ENCODE measurements around the gene AKT3.

DNA sequence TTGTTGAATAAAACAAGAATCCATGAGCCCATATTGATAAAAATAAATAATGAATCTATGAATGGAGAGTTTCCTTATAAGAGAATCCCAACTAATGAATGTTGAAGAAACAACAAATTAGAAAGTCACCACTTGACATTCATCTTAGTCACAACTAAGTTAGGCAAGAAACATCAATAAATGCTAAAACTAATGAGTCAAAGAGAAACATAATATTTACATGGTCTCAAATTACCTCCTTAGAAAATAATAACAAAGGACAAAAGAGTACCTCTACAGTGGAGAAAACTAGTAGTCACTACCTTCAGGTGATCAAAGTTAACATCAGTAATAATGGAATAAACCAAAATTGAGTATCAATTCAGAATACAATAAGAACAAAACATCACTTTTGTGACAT is 93.5 kb downstream of the AKT3 start:
- no peak for TF ChIP-seq POLR2A (IDR thresholded peaks at IDR 0.05; ENCODE audit: low read depth, low read length)
- TF ChIP-seq POLR2AphosphoS5 (IDR thresholded peaks at IDR 0.05; ENCODE audit: low read depth, low read length): no peak
- TF ChIP-seq PAX5 (IDR thresholded peaks at IDR 0.05; ENCODE audit: insufficient read depth, low read length, severe bottlenecking): no peak
- no peak for TF ChIP-seq SPI1 (IDR thresholded peaks at IDR 0.05; ENCODE audit: low read depth, low read length)

All from GM12891 (cell line).